ENCODE measurements around the gene MYH9.

Gene MYH9

GRCh38 chr22:36387959-36388726 is at the start of gene MYH9:
Gene MYH9, minus strand, starts transcription at chr22:36387967. Its CDS starts 38,731 bp downstream, at chr22:36349236.
- in situ Hi-C loops (cut with MboI; ENCODE audit: low sequenced_read_pairs, unreplicated experiment) = no loop called here
- TF ChIP-seq, protein P1, sequence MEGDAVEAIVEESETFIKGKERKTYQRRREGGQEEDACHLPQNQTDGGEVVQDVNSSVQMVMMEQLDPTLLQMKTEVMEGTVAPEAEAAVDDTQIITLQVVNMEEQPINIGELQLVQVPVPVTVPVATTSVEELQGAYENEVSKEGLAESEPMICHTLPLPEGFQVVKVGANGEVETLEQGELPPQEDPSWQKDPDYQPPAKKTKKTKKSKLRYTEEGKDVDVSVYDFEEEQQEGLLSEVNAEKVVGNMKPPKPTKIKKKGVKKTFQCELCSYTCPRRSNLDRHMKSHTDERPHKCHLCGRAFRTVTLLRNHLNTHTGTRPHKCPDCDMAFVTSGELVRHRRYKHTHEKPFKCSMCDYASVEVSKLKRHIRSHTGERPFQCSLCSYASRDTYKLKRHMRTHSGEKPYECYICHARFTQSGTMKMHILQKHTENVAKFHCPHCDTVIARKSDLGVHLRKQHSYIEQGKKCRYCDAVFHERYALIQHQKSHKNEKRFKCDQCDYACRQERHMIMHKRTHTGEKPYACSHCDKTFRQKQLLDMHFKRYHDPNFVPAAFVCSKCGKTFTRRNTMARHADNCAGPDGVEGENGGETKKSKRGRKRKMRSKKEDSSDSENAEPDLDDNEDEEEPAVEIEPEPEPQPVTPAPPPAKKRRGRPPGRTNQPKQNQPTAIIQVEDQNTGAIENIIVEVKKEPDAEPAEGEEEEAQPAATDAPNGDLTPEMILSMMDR (IDR thresholded peaks at IDR 0.05; ENCODE audit: borderline replicate concordance, control extremely low read depth, extremely low read depth, insufficient read depth, missing control alignments) = no peak
- peak; percentile 100 for DNase-seq (ENCODE audit: low spot score)

- DNase-seq (ENCODE audit: low spot score) = peak; percentile 69
- TF ChIP-seq, protein P1 (IDR thresholded peaks at IDR 0.05; ENCODE audit: borderline replicate concordance, control extremely low read depth, extremely low read depth, insufficient read depth, missing control alignments) = no peak
- in situ Hi-C loops (cut with MboI; ENCODE audit: low sequenced_read_pairs, unreplicated experiment) = no loop called here
These were observed 48.0 kb upstream of the MYH9 start for GRCh38 chr22:36435516-36436415.

DNA sequence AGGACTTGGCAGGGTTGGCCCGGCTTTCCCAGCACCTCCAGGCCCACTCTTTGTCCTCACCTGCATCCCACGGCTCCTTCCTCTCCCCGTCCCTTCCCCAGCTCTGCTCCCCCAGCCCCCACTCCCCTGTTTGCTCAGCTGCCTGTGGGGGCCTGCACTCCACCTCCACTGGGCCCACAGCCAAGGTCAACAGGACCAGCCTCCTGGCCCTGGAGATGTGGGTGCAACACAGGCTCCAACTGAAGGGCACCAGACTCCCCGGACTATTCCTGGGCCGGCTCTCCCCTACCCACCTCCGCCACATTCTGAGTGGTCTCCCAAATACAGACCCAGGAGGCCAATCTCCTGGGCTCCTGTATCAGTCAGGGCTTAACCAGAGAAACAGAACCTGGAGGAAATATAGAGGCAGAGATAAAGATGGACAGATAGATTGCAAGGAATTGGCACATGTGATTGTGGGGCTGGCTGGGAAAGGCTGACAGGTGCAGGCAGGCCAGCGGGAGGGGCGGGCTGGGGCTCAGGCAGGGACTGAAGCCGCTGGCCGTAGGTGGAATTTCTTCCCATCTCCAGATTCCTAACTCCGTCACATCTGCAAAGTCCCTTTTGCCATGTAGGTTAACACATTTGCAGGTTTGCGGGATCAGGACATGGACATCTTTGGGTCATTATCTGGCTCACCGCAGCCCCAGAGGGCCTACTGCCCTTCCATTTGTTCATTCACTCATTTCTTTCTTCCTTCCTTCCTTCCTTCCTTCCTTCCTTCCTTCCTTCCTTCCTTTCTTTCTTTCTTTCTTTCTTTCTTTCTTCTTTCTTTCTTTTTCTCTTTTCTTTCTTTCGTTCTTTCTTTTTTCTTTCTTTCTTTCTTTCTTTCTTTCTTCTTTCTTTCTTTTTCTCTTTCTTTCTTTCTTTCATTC is 45.8 kb upstream of the MYH9 start:
- DNase-seq (ENCODE audit: low spot score) = no peak
- in situ Hi-C loops (cut with MboI; ENCODE audit: low sequenced_read_pairs, unreplicated experiment) = no loop called here
- TF ChIP-seq, protein P1 (IDR thresholded peaks at IDR 0.05; ENCODE audit: borderline replicate concordance, control extremely low read depth, extremely low read depth, insufficient read depth, missing control alignments) = no peak

DNA sequence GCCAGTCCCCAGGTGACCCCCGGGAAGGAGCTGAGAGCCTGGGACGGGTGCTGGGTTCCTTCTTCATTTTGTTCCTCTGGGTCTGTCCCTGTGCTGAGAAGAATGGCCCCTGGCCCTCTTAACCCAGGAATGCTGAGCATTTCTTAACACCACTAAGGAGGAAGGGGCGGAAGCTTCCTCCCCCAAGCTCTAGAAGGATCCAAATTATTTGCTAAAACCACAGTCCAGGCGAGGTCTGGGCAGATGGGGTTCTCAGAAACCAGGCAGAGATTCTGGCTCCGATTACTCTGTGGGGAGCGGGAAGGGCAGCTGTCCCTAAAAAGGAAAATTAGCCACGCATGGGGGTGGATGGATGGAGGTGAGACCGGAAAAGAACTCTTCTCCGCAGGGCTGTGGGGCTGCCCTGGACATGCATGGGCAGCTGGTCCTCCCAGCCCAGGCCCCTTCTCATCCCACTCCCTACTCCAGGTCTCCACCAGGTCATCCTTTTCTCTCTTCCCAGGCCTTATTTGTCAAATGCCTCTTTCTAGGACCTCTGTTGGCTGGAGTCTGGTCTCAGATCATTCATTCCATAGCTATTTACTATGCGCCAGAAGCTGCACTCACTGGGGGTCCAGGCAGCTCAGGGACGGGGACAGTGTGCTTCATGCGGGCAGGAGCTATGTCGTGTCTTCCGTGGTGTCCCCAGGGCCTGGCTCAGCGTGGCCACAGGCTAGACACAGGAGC is 45.0 kb upstream of the MYH9 start:
- DNase-seq (ENCODE audit: low spot score) = no peak
- TF ChIP-seq, protein P1 (IDR thresholded peaks at IDR 0.05; ENCODE audit: borderline replicate concordance, control extremely low read depth, extremely low read depth, insufficient read depth, missing control alignments) = no peak
- in situ Hi-C loops (cut with MboI; ENCODE audit: low sequenced_read_pairs, unreplicated experiment) = no loop called here

- TF ChIP-seq, protein P1 (IDR thresholded peaks at IDR 0.05; ENCODE audit: borderline replicate concordance, control extremely low read depth, extremely low read depth, insufficient read depth, missing control alignments) = no peak
- no peak for DNase-seq (ENCODE audit: low spot score)
- in situ Hi-C loops (cut with MboI; ENCODE audit: low sequenced_read_pairs, unreplicated experiment) = no loop called here
These were observed 44.2 kb upstream of the MYH9 start for GRCh38 chr22:36431977-36432376.
